Renal cortical epithelial cell (primary cell): ENCODE data around the gene CCL15. TPM values are rescaled to one million over a fixed set of nuclear protein-coding genes. Genes with fewer than 3 reads are reported as not detected.
A peak's percentile ranks its signal among the peaks of the same experiment; 100 is the strongest.
"Not testable (repeated sequence)": the region's sequence is repeated elsewhere in the genome, so short reads cannot be mapped to it uniquely, and the experiment has no call there.

Source experiments
- DNase-seq: peaks from one replicate; pipeline ENCODE4 v3.0.0-alpha.2; 2011; ENCODE audit warnings: low read depth
- total RNA-seq: library from RNA; depleted of rRNA; stranded (reverse); fragments of >200 nt; gene quantifications from 2 replicates; pipeline ENCODE4 v1.2.3, GENCODE V29; 2014

The CCL15 gene
- total RNA-seq, 1 donor from 2014 or later, result not detected

GRCh38 chr17:35995346-35995745, 6.0 kb downstream of the CCL15 start:
- DNase-seq, result not testable (repeated sequence)

- no peak for DNase-seq
These were observed 10.3 kb downstream of the CCL15 start for GRCh38 chr17:35991075-35991474.

GRCh38 chr17:35988164-35988563, 13.2 kb downstream of the CCL15 start:
- no peak for DNase-seq

GRCh38 chr17:35986643-35987042, 14.7 kb downstream of the CCL15 start, which contains the start of gene CCL14:
CCL14 (minus strand) TSS chr17:35986729; CDS start chr17:35986649, 80 bp downstream.
- no peak for DNase-seq

GRCh38 chr17:35984140-35984539, 17.2 kb downstream of the CCL15 start:
- DNase-seq, result no peak

GRCh38 chr17:35982409-35983191, 18.8 kb downstream of the CCL15 start:
- no peak for DNase-seq

GRCh38 chr17:35981908-35982330, 19.4 kb downstream of the CCL15 start:
- no peak for DNase-seq

GRCh38 chr17:35981246-35981645, 20.1 kb downstream of the CCL15 start, which contains the start of gene CCL16:
CCL16 (minus strand) TSS chr17:35981497; CDS start chr17:35981420, 77 bp downstream.
- no peak for DNase-seq

GRCh38 chr17:35978346-35978745, 23.0 kb downstream of the CCL15 start:
- DNase-seq, result no peak

- no peak for DNase-seq
These were observed 23.8 kb downstream of the CCL15 start for GRCh38 chr17:35977509-35977908.

- no peak for DNase-seq
These were observed 27.8 kb downstream of the CCL15 start for GRCh38 chr17:35973333-35974260.

- DNase-seq, result no peak
These were observed 28.4 kb downstream of the CCL15 start for GRCh38 chr17:35972945-35973332.

- DNase-seq, result no peak
These were observed 28.8 kb downstream of the CCL15 start for GRCh38 chr17:35972535-35972934.

- no peak for DNase-seq
These were observed 29.3 kb downstream of the CCL15 start for GRCh38 chr17:35972066-35972465.

- DNase-seq, result peak; percentile 70
These were observed 31.6 kb downstream of the CCL15 start for GRCh38 chr17:35969558-35970380.

GRCh38 chr17:35968520-35969054, 32.8 kb downstream of the CCL15 start:
- no peak for DNase-seq

- DNase-seq, result no peak
These were observed 36.1 kb downstream of the CCL15 start for GRCh38 chr17:35965272-35965671.

GRCh38 chr17:35963663-35964062, 37.7 kb downstream of the CCL15 start:
- no peak for DNase-seq

- DNase-seq, result no peak
These were observed 47.6 kb downstream of the CCL15 start for GRCh38 chr17:35953720-35954119.

GRCh38 chr17:35949401-35949800, 52.0 kb downstream of the CCL15 start:
- no peak for DNase-seq

GRCh38 chr17:35948092-35948491, 53.3 kb downstream of the CCL15 start:
- no peak for DNase-seq
